PC-9 (cell line): ENCODE results near the gene CHURC1.

Experiments
- EZH2 ChIP-seq: fragments of 200-600 bp; sonication (generic); IDR thresholded peaks from 2 replicates; pipeline ENCODE4 v1.8.0; 2017; ENCODE audit warnings: antibody characterized with exemption, low read depth
- TF ChIP-seq, protein P1 (sequence below): fragments of 200-600 bp; sonication (generic); conservative IDR thresholded peaks from 2 replicates; pipeline ENCODE4 v1.6.1; 2017; ENCODE audit warnings: mixed run types, antibody characterized with exemption, mild to moderate bottlenecking, moderate library complexity

DNA sequence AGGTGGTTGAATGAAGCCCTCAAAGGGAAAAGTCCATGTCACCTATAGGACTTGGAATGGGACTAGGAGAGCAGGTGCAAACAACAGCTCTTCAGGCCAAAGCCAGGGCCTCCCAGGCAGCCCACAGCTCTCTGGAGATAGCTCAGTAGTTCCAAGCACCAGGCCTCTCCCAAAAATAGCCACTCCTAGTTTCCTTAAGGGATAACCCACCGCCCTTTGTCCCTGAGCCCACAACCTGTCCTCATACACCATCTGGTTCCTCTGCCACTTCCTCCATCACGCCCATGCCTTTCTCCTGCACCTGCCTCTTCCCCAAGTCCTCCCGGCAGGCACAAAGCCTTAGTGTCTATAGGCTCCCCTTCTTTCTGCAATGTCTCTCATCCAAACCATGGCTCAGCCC, 55.8 kb downstream of the CHURC1 start:
- TF ChIP-seq, protein P1, sequence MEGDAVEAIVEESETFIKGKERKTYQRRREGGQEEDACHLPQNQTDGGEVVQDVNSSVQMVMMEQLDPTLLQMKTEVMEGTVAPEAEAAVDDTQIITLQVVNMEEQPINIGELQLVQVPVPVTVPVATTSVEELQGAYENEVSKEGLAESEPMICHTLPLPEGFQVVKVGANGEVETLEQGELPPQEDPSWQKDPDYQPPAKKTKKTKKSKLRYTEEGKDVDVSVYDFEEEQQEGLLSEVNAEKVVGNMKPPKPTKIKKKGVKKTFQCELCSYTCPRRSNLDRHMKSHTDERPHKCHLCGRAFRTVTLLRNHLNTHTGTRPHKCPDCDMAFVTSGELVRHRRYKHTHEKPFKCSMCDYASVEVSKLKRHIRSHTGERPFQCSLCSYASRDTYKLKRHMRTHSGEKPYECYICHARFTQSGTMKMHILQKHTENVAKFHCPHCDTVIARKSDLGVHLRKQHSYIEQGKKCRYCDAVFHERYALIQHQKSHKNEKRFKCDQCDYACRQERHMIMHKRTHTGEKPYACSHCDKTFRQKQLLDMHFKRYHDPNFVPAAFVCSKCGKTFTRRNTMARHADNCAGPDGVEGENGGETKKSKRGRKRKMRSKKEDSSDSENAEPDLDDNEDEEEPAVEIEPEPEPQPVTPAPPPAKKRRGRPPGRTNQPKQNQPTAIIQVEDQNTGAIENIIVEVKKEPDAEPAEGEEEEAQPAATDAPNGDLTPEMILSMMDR: no peak
- no peak for TF ChIP-seq EZH2
